NOMO-1 (cell line): ENCODE results near the gene GATAD2A.

Experiments used
- DNase-seq, 2 experiments: peaks; one replicate each; lab custom pipeline; 2025; ENCODE audit not compliant: unreplicated experiment in 2 of 2; lab: John Stamatoyannopoulos, UW

The GATAD2A gene

GRCh38 chr19:19527674-19528625, 122.5 kb downstream of the GATAD2A start:
- DNase-seq, result no peak

- DNase-seq, result no peak
Observed at GRCh38 chr19:19528721-19529490, 123.4 kb downstream of the GATAD2A start, which contains the start of gene YJEFN3. YJEFN3 (plus strand) TSS chr19:19528911; CDS start chr19:19528933, 22 bp downstream.

- no peak for DNase-seq
Observed at GRCh38 chr19:19529783-19530422, 124.4 kb downstream of the GATAD2A start.

GRCh38 chr19:19530423-19530804, 124.9 kb downstream of the GATAD2A start:
- DNase-seq, result no peak

GRCh38 chr19:19530889-19531288, 125.4 kb downstream of the GATAD2A start:
- no peak for DNase-seq

GRCh38 chr19:19531951-19532805, 126.7 kb downstream of the GATAD2A start:
- DNase-seq, result peak in 1 of 2 experiments; percentile 7

GRCh38 chr19:19532806-19533701, 127.6 kb downstream of the GATAD2A start:
- no peak for DNase-seq

GRCh38 chr19:19533841-19534240, 128.4 kb downstream of the GATAD2A start:
- DNase-seq, result no peak

- no peak for DNase-seq
Observed at GRCh38 chr19:19534556-19535265, 129.2 kb downstream of the GATAD2A start.

GRCh38 chr19:19535311-19536191, 130.1 kb downstream of the GATAD2A start:
- DNase-seq, result no peak

GRCh38 chr19:19537075-19538048, 131.9 kb downstream of the GATAD2A start:
- no peak for DNase-seq

GRCh38 chr19:19538061-19538784, 132.7 kb downstream of the GATAD2A start, which contains the start of gene CILP2:
CILP2 (plus strand) TSS chr19:19538265; CDS start chr19:19538350, 85 bp downstream.
- DNase-seq, result no peak

GRCh38 chr19:19538785-19539166, 133.3 kb downstream of the GATAD2A start:
- DNase-seq, result no peak

- DNase-seq, result no peak
Observed at GRCh38 chr19:19539698-19540063, 134.2 kb downstream of the GATAD2A start.

- no peak for DNase-seq
Observed at GRCh38 chr19:19540064-19540714, 134.7 kb downstream of the GATAD2A start.
